AG04450 (cell line): ENCODE results near the gene PMPCB. TPM values are rescaled to one million over a fixed set of nuclear protein-coding genes. Genes with fewer than 3 reads are reported as not detected.
"Not testable (repeated sequence)": the region's sequence is repeated elsewhere in the genome, so short reads cannot be mapped to it uniquely, and the experiment has no call there.

ENCODE experiments used
- CTCF ChIA-PET: fragments of 300-600, 350-600 bp; formaldehyde crosslinking; extraction: SDS; loops from one replicate; lab custom pipeline; 2022; ENCODE audit warnings: antibody characterized with exemption, inconsistent platforms; lab: Charles Lee
- POLR2A ChIA-PET: fragments of 350-600 bp; formaldehyde crosslinking; extraction: SDS; loops from one replicate; lab custom pipeline; 2021; ENCODE audit warnings: antibody characterized with exemption, inconsistent platforms; lab: Yijun Ruan, JAX
- DNase-seq: peaks from one replicate; pipeline ENCODE4 v3.0.0-alpha.2; 2011; ENCODE audit warnings: low read depth, low spot score
- H3K27ac ChIP-seq: one replicate; pipeline ENCODE4 v1.5.1; 2012; ENCODE audit warnings: low read depth, low read length, control low read depth
- H3K27me3 ChIP-seq: one replicate; pipeline ENCODE4 v1.6.0; 2012; ENCODE audit warnings: low read length; ENCODE audit not compliant: control insufficient read depth, insufficient read depth
- H3K4me3 ChIP-seq: 2 replicates; pipeline ENCODE4 v1.5.1; 2011; ENCODE audit warnings: mild to moderate bottlenecking, low read depth, low read length, control low read depth
- H3K9me3 ChIP-seq: 2 replicates; pipeline ENCODE4 v1.5.1; 2012; ENCODE audit warnings: low read length; ENCODE audit not compliant: control insufficient read depth, insufficient read depth
- CTCF ChIP-seq: IDR thresholded peaks from 2 replicates; pipeline ENCODE4 v1.5.1; 2011; ENCODE audit warnings: low read depth, low read length, control low read depth, inconsistent platforms
- polyA minus RNA-seq: library from RNA; depleted of rRNA, polyadenylated mRNA; stranded (reverse); fragments of >200 nt; gene quantifications from 2 replicates; pipeline ENCODE4 v1.2.3, GENCODE V29; 2011; rRNA and poly(A)+ RNA removed
- polyA plus RNA-seq: library from polyadenylated mRNA; depleted of rRNA; stranded (reverse); fragments of >200 nt; gene quantifications from 2 replicates; pipeline ENCODE4 v1.2.3, GENCODE V29; 2011; rRNA removed

PMPCB gene
- polyA plus RNA-seq: 77.6 and 91.9 TPM in 2 replicates
- polyA minus RNA-seq: 31.5 and 37.7 TPM in 2 replicates

DNA sequence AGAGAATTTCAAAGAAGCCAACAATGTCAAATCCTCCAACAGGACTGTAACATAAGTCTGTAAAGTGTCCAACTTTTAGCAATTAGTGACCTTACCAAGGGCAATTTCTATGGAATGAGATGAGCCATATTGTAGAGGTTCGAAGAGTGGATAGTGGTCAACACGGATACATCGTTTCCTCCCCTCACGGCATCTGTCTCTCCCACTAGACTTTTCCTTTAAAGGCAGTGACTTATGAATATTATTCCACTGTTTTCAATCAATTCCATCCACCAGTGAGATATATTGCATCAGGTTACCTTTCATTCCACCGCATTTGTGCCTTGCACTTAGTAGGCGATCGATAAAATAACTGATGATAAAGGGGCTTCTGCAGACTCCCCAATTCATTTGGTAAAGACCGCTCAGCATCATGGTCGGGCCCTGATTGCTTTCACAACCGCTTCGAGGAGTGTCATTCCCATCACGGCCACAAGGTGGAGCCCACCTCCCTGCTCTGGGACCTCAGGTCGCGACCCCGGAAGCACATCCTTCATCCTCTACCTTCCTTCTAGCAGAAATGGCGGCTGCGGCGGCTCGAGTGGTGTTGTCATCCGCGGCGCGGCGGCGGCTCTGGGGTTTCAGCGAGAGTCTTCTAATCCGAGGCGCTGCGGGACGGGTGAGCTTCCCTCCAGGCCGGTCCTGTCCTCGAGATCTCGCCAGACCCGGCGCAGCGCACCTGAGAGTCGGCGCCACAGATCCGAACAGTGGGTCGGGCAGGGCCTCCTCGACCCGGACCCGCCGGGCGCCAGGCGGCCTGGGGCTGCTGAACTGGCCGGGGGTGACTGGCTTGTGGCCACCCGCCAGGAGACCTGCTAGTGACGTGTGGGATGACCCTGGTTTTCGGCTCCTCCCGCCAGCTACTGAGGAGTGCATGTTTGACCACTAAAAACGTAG is at the start of gene PMPCB:
Gene PMPCB, plus strand, starts transcription at position 535 of the 936 bp plus-strand sequence. Its CDS starts 25 bp downstream, at position 560.
- Histone ChIP-seq H3K27ac (peak within 1 kb of the TSS; percentile 86), H3K9me3 (no peaks in the 10 kb centered on the region), H3K27me3 (no peaks in the 10 kb centered on the region), H3K4me3 (peak within 1 kb of the TSS; percentile 76)
- ChIA-PET POLR2A (interaction anchor here (0.5 kb wide), 1 partner anchor 16 kb away, joined by 4 read pairs; no protein-coding TSS in a partner anchor), CTCF (interaction anchor here (0.7 to 2.5 kb wide), 5 partner anchors 9 to 111 kb away, joined by 3 to 21 read pairs (median 4); no protein-coding TSS in a partner anchor)
- peak; percentile 77 for DNase-seq
- TF ChIP-seq CTCF: peak; percentile 94

GRCh38 chr7:103253699-103254506 is 43.3 kb upstream of the PMPCB start:
- POLR2A ChIA-PET, CTCF ChIA-PET, H3K27me3 ChIP-seq: not testable (repeated sequence)

GRCh38 chr7:103264054-103264453 is 33.2 kb upstream of the PMPCB start:
- H3K4me3 ChIP-seq, CTCF ChIA-PET, POLR2A ChIA-PET, H3K9me3 ChIP-seq, DNase-seq, H3K27ac ChIP-seq, H3K27me3 ChIP-seq: not testable (repeated sequence)

More at GRCh38 chr7:103253699-103254506, 43.3 kb upstream of the PMPCB start:
- not testable (repeated sequence) for H3K27ac ChIP-seq, DNase-seq, H3K9me3 ChIP-seq, H3K4me3 ChIP-seq

DNA sequence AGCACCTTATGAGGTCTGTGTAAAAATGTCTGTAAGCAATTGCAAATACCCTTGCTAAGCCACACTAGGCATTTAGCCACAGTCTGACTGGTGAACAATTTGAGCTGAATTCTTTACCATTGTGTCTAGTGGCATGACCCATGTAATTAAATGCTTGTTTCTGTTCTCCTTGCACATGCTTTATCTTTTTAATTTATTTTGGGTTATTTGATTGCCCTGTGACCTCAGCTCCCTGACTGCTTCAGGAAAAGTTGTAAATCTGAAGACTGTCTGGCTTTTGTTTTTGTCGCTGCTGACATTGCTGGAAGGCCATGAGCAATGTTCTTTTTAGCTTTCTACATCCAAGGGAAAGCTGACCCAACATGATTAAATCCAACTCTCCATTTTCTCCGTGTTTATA is 31.0 kb upstream of the PMPCB start:
- H3K4me3 ChIP-seq, H3K27me3 ChIP-seq, CTCF ChIA-PET, H3K27ac ChIP-seq, H3K9me3 ChIP-seq, DNase-seq, POLR2A ChIA-PET: not testable (repeated sequence)

- H3K27me3 ChIP-seq, H3K9me3 ChIP-seq, H3K27ac ChIP-seq, DNase-seq, CTCF ChIA-PET, POLR2A ChIA-PET, H3K4me3 ChIP-seq: not testable (repeated sequence)
Observed at GRCh38 chr7:103273374-103273773, 23.9 kb upstream of the PMPCB start.

GRCh38 chr7:103274867-103275266 is 22.4 kb upstream of the PMPCB start:
- H3K9me3 ChIP-seq, POLR2A ChIA-PET, H3K27ac ChIP-seq, H3K4me3 ChIP-seq, CTCF ChIA-PET, H3K27me3 ChIP-seq, DNase-seq: not testable (repeated sequence)

DNA sequence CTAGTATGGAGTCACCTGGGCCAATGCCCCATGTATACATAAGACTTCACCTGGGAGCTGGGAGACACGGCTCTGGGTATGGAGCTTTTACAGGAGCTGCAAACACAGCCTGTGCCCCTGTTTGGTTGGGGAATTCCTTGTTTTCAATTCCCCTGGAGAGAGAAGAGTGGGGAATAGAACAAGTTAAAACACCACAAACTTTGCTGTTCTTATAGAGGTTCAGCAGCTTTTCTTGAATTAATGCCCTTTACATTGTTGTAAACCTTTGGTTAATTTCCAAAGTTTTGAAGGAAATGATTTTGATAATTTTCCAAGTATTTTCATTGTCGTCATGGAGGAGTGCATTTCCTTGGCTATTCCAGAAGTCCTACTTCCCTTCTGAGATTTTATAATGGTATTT is 19.0 kb upstream of the PMPCB start:
- H3K27me3 ChIP-seq, CTCF ChIA-PET: not testable (repeated sequence)
- POLR2A ChIA-PET: interaction anchor here (0.6 kb wide), 1 partner anchor 188 kb away, joined by 6 read pairs; no protein-coding TSS in a partner anchor

GRCh38 chr7:103279636-103279962 is 17.6 kb upstream of the PMPCB start:
- DNase-seq, CTCF ChIA-PET, H3K27ac ChIP-seq, H3K27me3 ChIP-seq, H3K9me3 ChIP-seq, POLR2A ChIA-PET: not testable (repeated sequence)
- H3K4me3 ChIP-seq: peak overlapping the region; percentile 65

More for the DNA sequence above, 19.0 kb upstream of the PMPCB start:
- H3K9me3 ChIP-seq, H3K27ac ChIP-seq, H3K4me3 ChIP-seq, DNase-seq: not testable (repeated sequence)

DNA sequence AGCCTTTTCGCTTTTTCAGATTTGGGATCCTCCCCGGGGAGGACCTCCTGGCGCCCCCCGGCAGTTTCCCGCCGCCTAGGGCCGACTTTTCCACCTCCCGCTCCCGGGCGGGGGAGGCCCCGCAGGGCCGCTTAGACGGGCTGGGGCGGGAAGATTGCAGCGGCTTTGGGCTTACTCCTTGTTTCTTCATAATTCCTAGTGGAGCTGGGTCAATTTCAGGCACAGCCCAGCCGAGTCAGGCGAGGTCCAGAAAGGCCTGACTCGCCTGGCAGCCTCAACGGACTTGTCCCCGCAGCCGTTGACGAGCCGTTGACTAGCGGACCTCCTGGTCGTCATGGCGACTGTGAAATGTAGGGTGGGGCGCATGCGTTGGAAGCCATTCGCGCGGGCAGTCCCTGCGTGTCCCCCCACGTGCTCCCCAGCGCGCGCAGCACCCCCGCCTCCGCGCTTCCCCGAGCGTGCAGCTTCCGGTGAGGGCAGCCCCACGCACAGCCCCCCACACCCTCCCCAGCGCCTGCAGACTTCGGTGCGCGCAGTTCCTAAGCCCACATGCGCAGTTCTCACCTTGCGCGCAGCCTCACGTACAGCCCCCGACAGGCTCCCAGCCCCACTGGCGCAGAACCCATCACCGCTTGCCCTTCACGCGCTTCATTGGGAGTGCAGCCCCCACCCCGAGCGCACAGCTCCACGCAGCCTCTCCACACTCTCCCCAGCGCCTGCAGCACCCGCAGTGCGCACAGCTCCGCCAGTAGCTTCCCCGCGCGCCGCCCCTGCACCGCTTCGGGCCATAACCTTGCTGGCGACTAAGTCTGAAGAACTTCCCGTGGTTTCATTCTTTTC is 17.1 kb upstream of the PMPCB start:
- H3K27me3 ChIP-seq, DNase-seq, H3K27ac ChIP-seq, CTCF ChIA-PET, H3K9me3 ChIP-seq: not testable (repeated sequence)
- POLR2A ChIA-PET: interaction anchor here (0.9 kb wide), 1 partner anchor 17 kb away, joined by 4 read pairs; the partner anchor contains the start of gene PMPCB
- peak overlapping the region; percentile 65 for H3K4me3 ChIP-seq

GRCh38 chr7:103280803-103281155 is 16.5 kb upstream of the PMPCB start:
- POLR2A ChIA-PET: interaction anchor here (0.9 kb wide), 1 partner anchor 16 kb away, joined by 4 read pairs; the partner anchor contains the start of gene PMPCB
- DNase-seq, H3K27me3 ChIP-seq, CTCF ChIA-PET, H3K9me3 ChIP-seq, H3K27ac ChIP-seq: not testable (repeated sequence)
- H3K4me3 ChIP-seq: peak overlapping the region; percentile 65
